PC-3 (cell line): Measurements from ENCODE around the gene LFNG.

Experiments
- CTCF ChIP-seq: fragments of 300-600 bp; sonication (generic); conservative IDR thresholded peaks from 2 replicates; pipeline ENCODE4 v1.5.1; 2017; ENCODE audit warnings: antibody characterized with exemption, low read depth, mild to moderate bottlenecking, low read length
- EZH2 ChIP-seq: fragments of 300-600 bp; sonication (generic); IDR thresholded peaks from one replicate; pipeline ENCODE4 v1.6.1; 2017; ENCODE audit warnings: antibody characterized with exemption, mild to moderate bottlenecking, low read length; ENCODE audit not compliant: unreplicated experiment
- EZH2phosphoT487 ChIP-seq: fragments of 300-600 bp; sonication (generic); IDR thresholded peaks from 2 replicates; pipeline ENCODE4 v1.6.1; 2018; ENCODE audit warnings: mild to moderate bottlenecking, antibody characterized with exemption, low read length, borderline replicate concordance

GRCh38 chr7:2480070-2480408 is 39.5 kb upstream of the LFNG start:
- no peak for TF ChIP-seq CTCF
- no peak for TF ChIP-seq EZH2phosphoT487
- no peak for TF ChIP-seq EZH2
